Activated naive CD8-positive, alpha-beta T cell treated with anti-CD3 and anti-CD28 coated beads, Interleukin-2, amount 10 ng/mL, durations not matched to agents 7 days and 5 days (primary cell): ENCODE results near the gene PTPRG. TPM values are rescaled to one million over a fixed set of nuclear protein-coding genes. Genes with fewer than 3 reads are reported as not detected.

Experiments
- ATAC-seq: fragments of 150-1000 bp; cut with Tn5 transposase; one replicate; pipeline ENCODE4 v1.10.0; 2021; ENCODE audit warnings: low read depth, moderate library complexity
- POLR2A ChIA-PET: fragments of 350-600 bp; sonication (Branson Sonifier 250); formaldehyde crosslinking; loops from one replicate; lab custom pipeline; 2021; ENCODE audit warnings: antibody characterized with exemption; lab: Charles Lee
- DNase-seq: peaks from one replicate; pipeline ENCODE4 v3.0.0; 2021
- H3K27ac Mint-ChIP-seq: one replicate; pipeline ENCODE4 v1.8.0; 2022; ENCODE audit warnings: mild to moderate bottlenecking, mixed read lengths
- H3K27me3 Mint-ChIP-seq: one replicate; pipeline ENCODE4 v1.8.0; 2022; ENCODE audit warnings: mild to moderate bottlenecking, moderate library complexity, mixed read lengths
- H3K36me3 Mint-ChIP-seq: one replicate; pipeline ENCODE4 v1.8.0; 2021; ENCODE audit warnings: mild to moderate bottlenecking, mixed read lengths
- H3K4me1 Mint-ChIP-seq: one replicate; pipeline ENCODE4 v1.8.0; 2021; ENCODE audit warnings: mixed read lengths
- H3K4me3 Mint-ChIP-seq: one replicate; pipeline ENCODE4 v1.8.0; 2022; ENCODE audit warnings: mild to moderate bottlenecking, moderate library complexity, mixed read lengths
- H3K9me3 Mint-ChIP-seq: one replicate; pipeline ENCODE4 v1.8.0; 2021; ENCODE audit warnings: mixed read lengths
- total RNA-seq, 2 experiments: library from RNA; stranded (reverse); gene quantifications; one replicate each; pipeline ENCODE4 v1.2.3, GENCODE V29; 2021

Gene PTPRG
- total RNA-seq, 2 experiments from 2014 or later = not detected

GRCh38 chr3:62097121-62097520 lies 535.8 kb downstream of the PTPRG start:
- ATAC-seq = no peak
- H3K27ac Mint-ChIP-seq = no peak overlapping the region
- POLR2A ChIA-PET = no interaction called here
- DNase-seq = no peak
- no peaks in the 10 kb centered on the region for H3K36me3 Mint-ChIP-seq
- no peaks in the 10 kb centered on the region for H3K9me3 Mint-ChIP-seq
- H3K4me1 Mint-ChIP-seq = no peaks in the 10 kb centered on the region
- H3K4me3 Mint-ChIP-seq = no peak overlapping the region
- H3K27me3 Mint-ChIP-seq = peaks cover 2% of the 10 kb centered on the region

GRCh38 chr3:62098646-62099365 lies 537.4 kb downstream of the PTPRG start:
- DNase-seq = no peak
- H3K9me3 Mint-ChIP-seq = no peaks in the 10 kb centered on the region
- peaks cover 2% of the 10 kb centered on the region for H3K27me3 Mint-ChIP-seq
- ATAC-seq = no peak
- POLR2A ChIA-PET = no interaction called here
- no peaks in the 10 kb centered on the region for H3K4me1 Mint-ChIP-seq
- H3K4me3 Mint-ChIP-seq = no peak overlapping the region
- H3K27ac Mint-ChIP-seq = no peak overlapping the region
- H3K36me3 Mint-ChIP-seq = no peaks in the 10 kb centered on the region

GRCh38 chr3:62100282-62100989 lies 539.1 kb downstream of the PTPRG start:
- Mint-ChIP-seq H3K4me1 (no peaks in the 10 kb centered on the region), H3K4me3 (no peak overlapping the region), H3K27ac (no peak overlapping the region), H3K36me3 (no peaks in the 10 kb centered on the region), H3K9me3 (no peaks in the 10 kb centered on the region), H3K27me3 (peaks cover 2% of the 10 kb centered on the region)
- POLR2A ChIA-PET = no interaction called here
- no peak for DNase-seq
- no peak for ATAC-seq

GRCh38 chr3:62101488-62101887 lies 540.1 kb downstream of the PTPRG start:
- Mint-ChIP-seq H3K27ac (no peak overlapping the region), H3K4me3 (no peak overlapping the region), H3K36me3 (no peaks in the 10 kb centered on the region), H3K4me1 (no peaks in the 10 kb centered on the region), H3K27me3 (peaks cover 2% of the 10 kb centered on the region), H3K9me3 (no peaks in the 10 kb centered on the region)
- POLR2A ChIA-PET = no interaction called here
- ATAC-seq (no peak), DNase-seq (no peak)

GRCh38 chr3:62103531-62103930 lies 542.2 kb downstream of the PTPRG start:
- Mint-ChIP-seq H3K27me3 (peaks cover 2% of the 10 kb centered on the region), H3K4me3 (no peak overlapping the region), H3K4me1 (no peaks in the 10 kb centered on the region), H3K36me3 (no peaks in the 10 kb centered on the region), H3K9me3 (no peaks in the 10 kb centered on the region), H3K27ac (no peak overlapping the region)
- POLR2A ChIA-PET = no interaction called here
- no peak for ATAC-seq
- DNase-seq = no peak

- no peak for ATAC-seq
- Mint-ChIP-seq H3K4me3 (no peak overlapping the region), H3K4me1 (no peaks in the 10 kb centered on the region), H3K9me3 (no peaks in the 10 kb centered on the region), H3K27me3 (no peaks in the 10 kb centered on the region), H3K36me3 (no peaks in the 10 kb centered on the region), H3K27ac (no peak overlapping the region)
- DNase-seq = no peak
- POLR2A ChIA-PET = no interaction called here
Measured at GRCh38 chr3:62109534-62109933, 548.2 kb downstream of the PTPRG start.

GRCh38 chr3:62110443-62111225 lies 549.3 kb downstream of the PTPRG start:
- DNase-seq (no peak), ATAC-seq (no peak)
- Mint-ChIP-seq H3K4me1 (no peaks in the 10 kb centered on the region), H3K4me3 (no peak overlapping the region), H3K27ac (no peak overlapping the region), H3K9me3 (no peaks in the 10 kb centered on the region), H3K27me3 (no peaks in the 10 kb centered on the region), H3K36me3 (no peaks in the 10 kb centered on the region)
- POLR2A ChIA-PET = no interaction called here

- Mint-ChIP-seq H3K27me3 (no peaks in the 10 kb centered on the region), H3K4me3 (no peak overlapping the region), H3K9me3 (no peaks in the 10 kb centered on the region), H3K4me1 (no peaks in the 10 kb centered on the region), H3K36me3 (no peaks in the 10 kb centered on the region), H3K27ac (no peak overlapping the region)
- ATAC-seq = no peak
- POLR2A ChIA-PET = no interaction called here
- DNase-seq = no peak
Measured at GRCh38 chr3:62113092-62113491, 551.7 kb downstream of the PTPRG start.

- H3K27me3 Mint-ChIP-seq = no peaks in the 10 kb centered on the region
- ATAC-seq = no peak
- H3K4me3 Mint-ChIP-seq = no peak overlapping the region
- no peak overlapping the region for H3K27ac Mint-ChIP-seq
- POLR2A ChIA-PET = no interaction called here
- H3K9me3 Mint-ChIP-seq = peaks cover 2% of the 10 kb centered on the region
- no peaks in the 10 kb centered on the region for H3K4me1 Mint-ChIP-seq
- H3K36me3 Mint-ChIP-seq = no peaks in the 10 kb centered on the region
- no peak for DNase-seq
Measured at GRCh38 chr3:62114763-62115162, 553.4 kb downstream of the PTPRG start.

- no peak overlapping the region for H3K4me3 Mint-ChIP-seq
- H3K36me3 Mint-ChIP-seq = no peaks in the 10 kb centered on the region
- POLR2A ChIA-PET = no interaction called here
- H3K4me1 Mint-ChIP-seq = no peaks in the 10 kb centered on the region
- no peaks in the 10 kb centered on the region for H3K27me3 Mint-ChIP-seq
- no peak for ATAC-seq
- H3K27ac Mint-ChIP-seq = no peak overlapping the region
- H3K9me3 Mint-ChIP-seq = peaks cover 4% of the 10 kb centered on the region
- no peak for DNase-seq
Measured at GRCh38 chr3:62117903-62118548, 556.7 kb downstream of the PTPRG start.

GRCh38 chr3:62119139-62119538 lies 557.8 kb downstream of the PTPRG start:
- no peak for ATAC-seq
- H3K4me1 Mint-ChIP-seq = no peaks in the 10 kb centered on the region
- H3K27me3 Mint-ChIP-seq = no peaks in the 10 kb centered on the region
- H3K9me3 Mint-ChIP-seq = peaks cover 4% of the 10 kb centered on the region
- H3K27ac Mint-ChIP-seq = no peak overlapping the region
- POLR2A ChIA-PET = no interaction called here
- H3K36me3 Mint-ChIP-seq = no peaks in the 10 kb centered on the region
- H3K4me3 Mint-ChIP-seq = no peak overlapping the region
- no peak for DNase-seq

GRCh38 chr3:62122819-62123218 lies 561.4 kb downstream of the PTPRG start:
- no peak for DNase-seq
- no peaks in the 10 kb centered on the region for H3K4me1 Mint-ChIP-seq
- no peaks in the 10 kb centered on the region for H3K27me3 Mint-ChIP-seq
- H3K27ac Mint-ChIP-seq = no peak overlapping the region
- H3K36me3 Mint-ChIP-seq = no peaks in the 10 kb centered on the region
- peaks cover 4% of the 10 kb centered on the region for H3K9me3 Mint-ChIP-seq
- H3K4me3 Mint-ChIP-seq = no peak overlapping the region
- POLR2A ChIA-PET = no interaction called here
- no peak for ATAC-seq

- ATAC-seq (no peak), DNase-seq (no peak)
- Mint-ChIP-seq H3K27ac (no peak overlapping the region), H3K4me1 (no peaks in the 10 kb centered on the region), H3K4me3 (no peak overlapping the region), H3K27me3 (no peaks in the 10 kb centered on the region), H3K9me3 (no peaks in the 10 kb centered on the region), H3K36me3 (no peaks in the 10 kb centered on the region)
- POLR2A ChIA-PET = no interaction called here
Measured at GRCh38 chr3:62125380-62125779, 564.0 kb downstream of the PTPRG start.
